Endothelial cell of umbilical vein (primary cell): ENCODE results near the gene RPS27. TPM values are rescaled to one million over a fixed set of nuclear protein-coding genes. Genes with fewer than 3 reads are reported as not detected.
A peak's percentile ranks its signal among the peaks of the same experiment; 100 is the strongest.

Experiments
- BruUV-seq: library from RNA; stranded (reverse); fragments of 400-500 nt; replicated peaks from 2 replicates; lab custom pipeline; 2021; lab: Mats Ljungman, UMichigan
- CTCF ChIA-PET: fragments of 300-600, 350-600 bp; sonication (Branson Sonifier 250); formaldehyde crosslinking; loops from one replicate; lab custom pipeline; 2021; ENCODE audit warnings: antibody characterized with exemption, inconsistent platforms; lab: Charles Lee
- POLR2A ChIA-PET: fragments of 300-600, 350-600 bp; sonication (Branson Sonifier 250); formaldehyde crosslinking; loops from one replicate; lab custom pipeline; 2021; ENCODE audit warnings: antibody characterized with exemption, inconsistent platforms; lab: Charles Lee
- DNase-seq: peaks from one replicate; pipeline ENCODE4 v3.0.0-alpha.2; 2011; ENCODE audit warnings: low read depth, low spot score
- FAIRE-seq: peaks from 2 replicates; lab custom pipeline; 2011; peaks lifted over from hg19 to GRCh38; lab: Jason Lieb, UNC
- H2AFZ ChIP-seq: 2 replicates; pipeline ENCODE4 v1.6.0; 2012; ENCODE audit warnings: low read depth, low read length, control low read depth, inconsistent platforms
- H3K27ac ChIP-seq: 2 replicates; pipeline ENCODE4 v1.5.1; 2011; ENCODE audit warnings: low read depth, mild to moderate bottlenecking, control low read depth, low read length, moderate library complexity; ENCODE audit not compliant: insufficient read depth
- H3K27me3 ChIP-seq, 2 experiments: 2 replicates each; pipeline versions ENCODE4 v1.6.0 to v1.6.1; 2011; ENCODE audit warnings: low read length in 2 of 2, mixed read lengths in 1 of 2; ENCODE audit not compliant: control insufficient read depth in 2 of 2, insufficient read depth in 2 of 2
- H3K36me3 ChIP-seq, 2 experiments: 2 replicates in 1 of 2; 3 replicates in 1 of 2; pipeline ENCODE4 v1.5.1; 2011; ENCODE audit warnings: low read length in 2 of 2, mild to moderate bottlenecking in 1 of 2, moderate library complexity in 1 of 2; ENCODE audit not compliant: control insufficient read depth in 2 of 2, insufficient read depth in 2 of 2; ENCODE audit errors: extremely low read depth in 1 of 2
- H3K4me1 ChIP-seq: 3 replicates; pipeline ENCODE4 v1.5.1; 2011; ENCODE audit warnings: mild to moderate bottlenecking, low read length; ENCODE audit not compliant: control insufficient read depth, insufficient read depth; ENCODE audit errors: extremely low read depth
- H3K4me2 ChIP-seq: 2 replicates; pipeline ENCODE4 v1.6.1; 2011; ENCODE audit warnings: low read length, control low read depth, mixed read lengths; ENCODE audit not compliant: insufficient read depth
- H3K4me3 ChIP-seq, 3 experiments: fragments of 200-600 bp in 1 of 3; sonication (generic), shearing (Covaris generic) in 1 of 3; replicated peaks in 1 of 3; 2 replicates each; pipeline ENCODE4 v1.5.1; 2011 to 2016; ENCODE audit warnings: control low read depth in 3 of 3, low read length in 3 of 3, mild to moderate bottlenecking in 2 of 3, inconsistent platforms in 1 of 3, low read depth in 1 of 3, moderate library complexity in 1 of 3; ENCODE audit not compliant: insufficient read depth in 1 of 3
- H3K79me2 ChIP-seq: 2 replicates; pipeline ENCODE4 v1.6.0; 2012; ENCODE audit warnings: low read length, inconsistent platforms; ENCODE audit not compliant: control insufficient read depth, insufficient read depth
- H3K9ac ChIP-seq: replicated peaks from 2 replicates; pipeline ENCODE3; 2011; ENCODE audit warnings: low read length, control low read depth; ENCODE audit not compliant: insufficient read depth; ENCODE audit errors: extremely low read depth
- H3K9me1 ChIP-seq: replicated peaks from 3 replicates; pipeline ENCODE4 v1.6.0; 2011; ENCODE audit warnings: mild to moderate bottlenecking, low read length; ENCODE audit not compliant: control insufficient read depth, insufficient read depth; ENCODE audit errors: extremely low read depth
- H3K9me3 ChIP-seq: replicated peaks from 2 replicates; pipeline ENCODE4 v1.5.1; 2012; ENCODE audit warnings: low read length, inconsistent platforms; ENCODE audit not compliant: control insufficient read depth, insufficient read depth
- H4K20me1 ChIP-seq: replicated peaks from 2 replicates; pipeline ENCODE3; 2011; ENCODE audit warnings: mild to moderate bottlenecking, low read length; ENCODE audit not compliant: control insufficient read depth, insufficient read depth; ENCODE audit errors: extremely low read depth
- EZH2 ChIP-seq: IDR thresholded peaks from 2 replicates; pipeline ENCODE4 v1.6.1; 2012; ENCODE audit warnings: borderline replicate concordance, low read depth, mild to moderate bottlenecking, moderate library complexity, low read length, inconsistent platforms; ENCODE audit not compliant: severe bottlenecking
- GATA2 ChIP-seq: IDR thresholded peaks from 2 replicates; pipeline ENCODE4 v1.7.0; 2011; ENCODE audit warnings: low read depth, mild to moderate bottlenecking, moderate library complexity, mixed read lengths, low read length; ENCODE audit not compliant: insufficient read length, insufficient read depth
- JUN ChIP-seq: IDR thresholded peaks from 2 replicates; pipeline ENCODE4 v1.6.1; 2011; ENCODE audit warnings: borderline replicate concordance, low read depth; ENCODE audit not compliant: insufficient read length, insufficient read depth
- MYC ChIP-seq: IDR thresholded peaks from one replicate; pipeline ENCODE4 v1.6.1; 2011; ENCODE audit warnings: mild to moderate bottlenecking, low read depth, low read length
- POLR2A ChIP-seq: IDR thresholded peaks from 2 replicates; pipeline ENCODE4 v1.6.1; 2012; ENCODE audit warnings: low read depth, mild to moderate bottlenecking, control low read depth, low read length
- POLR2AphosphoS5 ChIP-seq: IDR thresholded peaks from 2 replicates; pipeline ENCODE4 v1.6.1; 2012; ENCODE audit warnings: low read depth, mild to moderate bottlenecking, control low read depth, low read length, moderate library complexity; ENCODE audit not compliant: insufficient read depth
- dilution Hi-C: fragments of 300-500 bp; cut with MboI; formaldehyde crosslinking; loops from one replicate; pipeline ENCODE4 v1.15.0; 2019; ENCODE audit warnings: low sequenced_read_pairs; ENCODE audit not compliant: extremely low pct_ligation_motif_present
- intact Hi-C: fragments of 100-400 bp; cut with micrococcal nuclease; formaldehyde crosslinking; loops from one replicate; pipeline ENCODE4 v1.10.0; 2022
- polyA plus RNA-seq, 4 experiments: library from polyadenylated mRNA; depleted of rRNA in 3 of 4; stranded (reverse) in 3 of 4; unstranded in 1 of 4; fragments of >200 nt; gene quantifications; 2 replicates each; pipeline versions ENCODE4 v1.2.1 to v1.2.3, GENCODE V29; 2011 to 2012; ENCODE audit warnings: missing spikeins in 1 of 4
- total RNA-seq: library from RNA; stranded (reverse); gene quantifications from 2 replicates; pipeline ENCODE4 v1.2.3, GENCODE V29; 2021
- TF ChIP-seq, protein P1 (sequence below), 2 donors: IDR thresholded peaks; 1 replicate in 1 of 2; 2 replicates in 1 of 2; pipeline ENCODE4 v1.5.1; 2011; ENCODE audit warnings: low read length in 2 of 2, mild to moderate bottlenecking in 2 of 2, moderate library complexity in 2 of 2, control low read depth in 1 of 2, inconsistent platforms in 1 of 2, low read depth in 1 of 2; ENCODE audit not compliant: insufficient read depth in 1 of 2; ENCODE audit errors: extremely low read depth in 1 of 2
- TF ChIP-seq, protein P2 (sequence below): IDR thresholded peaks from 2 replicates; pipeline ENCODE4 v1.6.1; 2011; ENCODE audit not compliant: insufficient read depth, insufficient read length

Gene RPS27
- total and polyA plus RNA-seq, 2 donors (not counting 3 experiments of a cell fraction or from before 2014, with no cell fraction given): 1,120 to 1,521 TPM

DNA sequence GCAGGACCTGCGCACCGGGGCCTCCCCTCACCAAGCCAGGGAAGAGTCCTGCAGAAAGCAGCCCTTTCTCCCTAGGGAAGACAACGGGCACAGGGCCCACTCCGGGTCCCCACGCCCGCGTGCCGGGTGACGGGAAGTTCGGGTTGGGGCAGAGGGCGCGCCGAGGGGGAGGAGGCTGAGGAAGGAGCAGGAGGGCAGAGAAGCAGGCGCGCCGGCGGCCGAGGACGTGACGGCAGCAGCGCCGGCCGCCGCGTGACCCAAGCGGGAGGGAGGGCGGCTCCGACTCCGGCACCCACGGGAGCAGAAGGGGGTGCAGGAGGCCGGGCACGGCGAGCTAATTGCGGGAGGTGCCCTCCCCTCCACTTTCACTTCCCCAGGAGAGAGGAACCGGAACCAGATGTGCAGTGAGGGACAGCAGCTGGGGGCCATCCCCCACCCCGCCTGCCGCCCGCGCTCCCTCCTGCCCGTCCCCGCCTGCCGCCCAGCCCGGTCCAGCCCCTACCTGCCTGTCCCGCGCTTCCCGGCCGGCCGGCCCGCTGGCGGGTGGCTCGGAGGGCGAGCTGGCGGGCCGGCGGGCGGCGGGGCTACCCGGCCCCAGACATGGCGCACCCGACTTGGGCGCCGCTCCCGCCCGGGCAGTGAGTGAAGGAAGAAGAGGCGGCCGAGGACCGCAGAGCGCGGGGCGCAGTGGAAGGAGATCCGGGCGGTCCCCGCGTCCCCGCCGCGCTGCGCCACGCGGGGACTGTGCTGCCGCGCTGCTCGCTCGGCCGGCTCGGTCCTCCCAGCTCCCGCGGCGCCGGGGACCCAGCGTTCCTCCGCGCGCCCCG is 44.6 kb upstream of the RPS27 start:
- peak overlapping the region; percentile 73 for H3K4me2 ChIP-seq

More for the DNA sequence above, 44.6 kb upstream of the RPS27 start:
- peak; percentile 57 for TF ChIP-seq POLR2AphosphoS5
- TF ChIP-seq, protein P1, sequence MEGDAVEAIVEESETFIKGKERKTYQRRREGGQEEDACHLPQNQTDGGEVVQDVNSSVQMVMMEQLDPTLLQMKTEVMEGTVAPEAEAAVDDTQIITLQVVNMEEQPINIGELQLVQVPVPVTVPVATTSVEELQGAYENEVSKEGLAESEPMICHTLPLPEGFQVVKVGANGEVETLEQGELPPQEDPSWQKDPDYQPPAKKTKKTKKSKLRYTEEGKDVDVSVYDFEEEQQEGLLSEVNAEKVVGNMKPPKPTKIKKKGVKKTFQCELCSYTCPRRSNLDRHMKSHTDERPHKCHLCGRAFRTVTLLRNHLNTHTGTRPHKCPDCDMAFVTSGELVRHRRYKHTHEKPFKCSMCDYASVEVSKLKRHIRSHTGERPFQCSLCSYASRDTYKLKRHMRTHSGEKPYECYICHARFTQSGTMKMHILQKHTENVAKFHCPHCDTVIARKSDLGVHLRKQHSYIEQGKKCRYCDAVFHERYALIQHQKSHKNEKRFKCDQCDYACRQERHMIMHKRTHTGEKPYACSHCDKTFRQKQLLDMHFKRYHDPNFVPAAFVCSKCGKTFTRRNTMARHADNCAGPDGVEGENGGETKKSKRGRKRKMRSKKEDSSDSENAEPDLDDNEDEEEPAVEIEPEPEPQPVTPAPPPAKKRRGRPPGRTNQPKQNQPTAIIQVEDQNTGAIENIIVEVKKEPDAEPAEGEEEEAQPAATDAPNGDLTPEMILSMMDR (IDR thresholded peaks at IDR 0.05; ENCODE audit: extremely low read depth in 1 of 2, insufficient read depth in 1 of 2, low read depth in 1 of 2, low read length in 2 of 2): no peak
- no peak for TF ChIP-seq GATA2
- TF ChIP-seq JUN: no peak
- peak; percentile 69 for TF ChIP-seq POLR2A
- TF ChIP-seq, protein P2, sequence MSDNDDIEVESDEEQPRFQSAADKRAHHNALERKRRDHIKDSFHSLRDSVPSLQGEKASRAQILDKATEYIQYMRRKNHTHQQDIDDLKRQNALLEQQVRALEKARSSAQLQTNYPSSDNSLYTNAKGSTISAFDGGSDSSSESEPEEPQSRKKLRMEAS: peak; percentile 26
- TF ChIP-seq EZH2: no peak
- TF ChIP-seq MYC: peak; percentile 6
- Histone ChIP-seq H3K27ac (peak overlapping the region; percentile 63), H3K9me3 (no peaks in the 10 kb centered on the region), H3K79me2 (peaks cover 16% of the 10 kb centered on the region), H3K9ac (peak overlapping the region; percentile 84), H3K4me3 (peak overlapping the region; percentile 42 to 88 (median 73)), H3K9me1 (no peaks in the 10 kb centered on the region), H3K36me3 (peaks cover 2 to 34% of the 10 kb centered on the region in 2 experiments), H2AFZ (peak overlapping the region; percentile 5), H3K27me3 (no peaks in the 10 kb centered on the region), H3K4me1 (peaks cover 9% of the 10 kb centered on the region), H4K20me1 (no peaks in the 10 kb centered on the region)
- dilution Hi-C loops: no loop called here
- DNase-seq: peak; percentile 77
- CTCF ChIA-PET: interaction anchor here (0.7 to 5.3 kb wide), 23 partner anchors 8 to 162 kb away, joined by 3 to 65 read pairs (median 8); partner anchors contain the start of genes CREB3L4, CRTC2, GATAD2B and JTB
- POLR2A ChIA-PET: interaction anchor here (0.7 to 1.3 kb wide), 5 partner anchors 13 to 44 kb away, joined by 3 to 5 read pairs (median 4); partner anchors contain the start of genes GATAD2B and SLC39A1
- peak; percentile 82 for FAIRE-seq
- intact Hi-C loops: loop anchor here (1.0 to 2.0 kb wide), 9 partner anchors 12 to 269 kb away; partner anchors contain the start of genes CRTC2, RAB13 and SLC39A1
- BruUV-seq: TSS peak; percentile 56
